SU-DHL-6 (cell line): ENCODE results near the gene TRDN.

ENCODE experiments used
- H2AFZ ChIP-seq: fragments of 200-600 bp; sonication (generic); 2 replicates; pipeline ENCODE4 v1.6.1; 2014; ENCODE audit warnings: low read depth, mild to moderate bottlenecking, moderate library complexity, mixed read lengths, antibody characterized with exemption, low read length; ENCODE audit not compliant: severe bottlenecking
- H3F3A ChIP-seq: fragments of 200-600 bp; shearing (Covaris generic); 2 replicates; pipeline ENCODE4 v1.6.0; 2016; ENCODE audit warnings: antibody characterized with exemption, mild to moderate bottlenecking; ENCODE audit not compliant: insufficient read depth
- H3K27ac ChIP-seq: fragments of 200-600 bp; sonication (generic); 2 replicates; pipeline ENCODE4 v1.5.1; 2016; ENCODE audit warnings: low read depth, mild to moderate bottlenecking, low read length, moderate library complexity, mixed read lengths
- H3K27me3 ChIP-seq: fragments of 200-600 bp; sonication (generic), shearing (Covaris generic); 2 replicates; pipeline ENCODE4 v1.6.0; 2014; ENCODE audit warnings: mild to moderate bottlenecking, low read length
- H3K36me3 ChIP-seq: fragments of 200-600 bp; sonication (generic); 2 replicates; pipeline ENCODE4 v1.6.1; 2014; ENCODE audit warnings: mild to moderate bottlenecking, low read length, mixed read lengths
- H3K4me2 ChIP-seq: fragments of 300-600, 200-600 bp; shearing (Covaris generic), sonication (generic); 2 replicates; pipeline ENCODE4 v1.6.0; 2014; ENCODE audit warnings: low read length, low read depth, mild to moderate bottlenecking; ENCODE audit not compliant: poor library complexity, severe bottlenecking
- H3K4me3 ChIP-seq: fragments of 200-600 bp; sonication (generic); 2 replicates; pipeline ENCODE4 v1.5.1; 2014; ENCODE audit warnings: antibody characterized with exemption, low read length, mild to moderate bottlenecking, mixed read lengths; ENCODE audit not compliant: insufficient read depth, poor library complexity, severe bottlenecking
- H3K79me2 ChIP-seq: fragments of 200-600 bp; sonication (generic); 2 replicates; pipeline ENCODE4 v1.6.1; 2014; ENCODE audit warnings: mild to moderate bottlenecking, low read length, moderate library complexity; ENCODE audit not compliant: insufficient read depth
- H3K9ac ChIP-seq: fragments of 200-600 bp; sonication (generic); 2 replicates; pipeline ENCODE4 v1.7.0; 2014; ENCODE audit warnings: mild to moderate bottlenecking, low read length
- H3K9me2 ChIP-seq: fragments of 200-600 bp; sonication (generic); replicated peaks from 2 replicates; pipeline ENCODE4 v1.6.1; 2014; ENCODE audit warnings: low read length; ENCODE audit not compliant: insufficient read depth
- H3K9me3 ChIP-seq: fragments of 200-600 bp; sonication (generic); 2 replicates; pipeline ENCODE4 v1.6.1; 2014; ENCODE audit warnings: low read length, mixed read lengths; ENCODE audit not compliant: insufficient read depth
- H4K20me1 ChIP-seq: fragments of 200-600 bp; sonication (generic); 2 replicates; pipeline ENCODE4 v1.6.1; 2014; ENCODE audit warnings: low read depth, mild to moderate bottlenecking, antibody characterized with exemption, low read length, moderate library complexity, mixed read lengths
- EZH2phosphoT487 ChIP-seq: fragments of 200-600 bp; sonication (generic), shearing (Covaris generic); conservative IDR thresholded peaks from 2 replicates; pipeline ENCODE4 v1.6.1; 2018; ENCODE audit warnings: mild to moderate bottlenecking, antibody characterized with exemption, low read length, moderate library complexity, mixed read lengths
- TF ChIP-seq, protein P1 (sequence below): fragments of 200-600 bp; sonication (generic); IDR thresholded peaks from one replicate; pipeline ENCODE4 v1.5.1; 2017; ENCODE audit warnings: antibody characterized with exemption, mild to moderate bottlenecking, low read length, moderate library complexity; ENCODE audit not compliant: insufficient read depth, poor library complexity, severe bottlenecking

The TRDN gene

DNA sequence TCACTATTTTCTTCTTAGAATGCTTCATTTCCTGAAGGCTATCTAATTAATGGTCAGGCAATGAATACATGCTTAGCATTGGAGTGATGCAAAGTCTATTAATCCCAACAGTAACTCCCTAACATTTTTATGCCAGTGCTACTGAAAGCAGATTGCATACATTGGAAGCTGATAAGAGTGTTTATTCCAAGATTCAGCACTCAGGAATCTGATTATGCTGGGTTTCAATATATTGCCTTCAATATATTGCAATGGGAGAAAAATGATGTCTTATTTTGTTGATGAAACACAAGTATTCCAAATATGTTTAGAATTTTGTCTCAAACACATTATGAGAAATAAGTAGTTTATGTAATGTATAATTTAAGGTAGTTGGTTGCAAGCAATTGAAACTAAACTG lies 26.7 kb upstream of the TRDN start:
- Histone ChIP-seq H2AFZ (no peak overlapping the region), H3F3A (no peaks in the 10 kb centered on the region), H3K4me2 (no peak overlapping the region), H3K27me3 (no peaks in the 10 kb centered on the region), H3K27ac (no peak overlapping the region), H3K79me2 (no peaks in the 10 kb centered on the region), H3K4me3 (no peak overlapping the region), H4K20me1 (no peaks in the 10 kb centered on the region), H3K9me2 (no peaks in the 10 kb centered on the region), H3K9ac (no peak overlapping the region), H3K9me3 (no peaks in the 10 kb centered on the region), H3K36me3 (no peaks in the 10 kb centered on the region)
- TF ChIP-seq, protein P1, sequence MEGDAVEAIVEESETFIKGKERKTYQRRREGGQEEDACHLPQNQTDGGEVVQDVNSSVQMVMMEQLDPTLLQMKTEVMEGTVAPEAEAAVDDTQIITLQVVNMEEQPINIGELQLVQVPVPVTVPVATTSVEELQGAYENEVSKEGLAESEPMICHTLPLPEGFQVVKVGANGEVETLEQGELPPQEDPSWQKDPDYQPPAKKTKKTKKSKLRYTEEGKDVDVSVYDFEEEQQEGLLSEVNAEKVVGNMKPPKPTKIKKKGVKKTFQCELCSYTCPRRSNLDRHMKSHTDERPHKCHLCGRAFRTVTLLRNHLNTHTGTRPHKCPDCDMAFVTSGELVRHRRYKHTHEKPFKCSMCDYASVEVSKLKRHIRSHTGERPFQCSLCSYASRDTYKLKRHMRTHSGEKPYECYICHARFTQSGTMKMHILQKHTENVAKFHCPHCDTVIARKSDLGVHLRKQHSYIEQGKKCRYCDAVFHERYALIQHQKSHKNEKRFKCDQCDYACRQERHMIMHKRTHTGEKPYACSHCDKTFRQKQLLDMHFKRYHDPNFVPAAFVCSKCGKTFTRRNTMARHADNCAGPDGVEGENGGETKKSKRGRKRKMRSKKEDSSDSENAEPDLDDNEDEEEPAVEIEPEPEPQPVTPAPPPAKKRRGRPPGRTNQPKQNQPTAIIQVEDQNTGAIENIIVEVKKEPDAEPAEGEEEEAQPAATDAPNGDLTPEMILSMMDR = no peak
- TF ChIP-seq EZH2phosphoT487 = no peak

DNA sequence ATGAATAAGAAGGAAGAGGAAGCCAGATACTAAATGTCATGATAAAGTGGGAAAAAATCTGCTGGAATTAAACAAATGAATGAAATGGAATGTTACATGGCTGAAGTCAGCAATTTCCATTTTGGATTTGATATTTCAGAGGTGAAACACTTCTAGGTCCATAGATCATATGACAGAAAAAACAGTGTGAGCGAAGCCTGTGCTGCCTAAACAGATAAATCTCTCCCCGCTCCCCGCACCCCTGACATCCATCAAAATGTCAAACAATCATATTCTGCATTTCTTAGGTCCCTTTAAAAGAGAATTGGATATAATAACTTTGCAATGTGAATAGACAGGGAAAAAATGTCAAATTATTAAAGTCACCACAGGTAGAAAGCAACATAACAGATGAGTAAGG lies 26.0 kb upstream of the TRDN start:
- Histone ChIP-seq H3K9me3 (no peaks in the 10 kb centered on the region), H3K36me3 (no peaks in the 10 kb centered on the region), H3F3A (no peaks in the 10 kb centered on the region), H3K9ac (no peak overlapping the region), H3K27me3 (no peaks in the 10 kb centered on the region), H2AFZ (no peak overlapping the region), H3K27ac (no peak overlapping the region), H3K9me2 (no peaks in the 10 kb centered on the region), H3K4me2 (no peak overlapping the region), H3K79me2 (no peaks in the 10 kb centered on the region), H4K20me1 (no peaks in the 10 kb centered on the region), H3K4me3 (no peak overlapping the region)
- no peak for TF ChIP-seq EZH2phosphoT487
- TF ChIP-seq, protein P1 = no peak

DNA sequence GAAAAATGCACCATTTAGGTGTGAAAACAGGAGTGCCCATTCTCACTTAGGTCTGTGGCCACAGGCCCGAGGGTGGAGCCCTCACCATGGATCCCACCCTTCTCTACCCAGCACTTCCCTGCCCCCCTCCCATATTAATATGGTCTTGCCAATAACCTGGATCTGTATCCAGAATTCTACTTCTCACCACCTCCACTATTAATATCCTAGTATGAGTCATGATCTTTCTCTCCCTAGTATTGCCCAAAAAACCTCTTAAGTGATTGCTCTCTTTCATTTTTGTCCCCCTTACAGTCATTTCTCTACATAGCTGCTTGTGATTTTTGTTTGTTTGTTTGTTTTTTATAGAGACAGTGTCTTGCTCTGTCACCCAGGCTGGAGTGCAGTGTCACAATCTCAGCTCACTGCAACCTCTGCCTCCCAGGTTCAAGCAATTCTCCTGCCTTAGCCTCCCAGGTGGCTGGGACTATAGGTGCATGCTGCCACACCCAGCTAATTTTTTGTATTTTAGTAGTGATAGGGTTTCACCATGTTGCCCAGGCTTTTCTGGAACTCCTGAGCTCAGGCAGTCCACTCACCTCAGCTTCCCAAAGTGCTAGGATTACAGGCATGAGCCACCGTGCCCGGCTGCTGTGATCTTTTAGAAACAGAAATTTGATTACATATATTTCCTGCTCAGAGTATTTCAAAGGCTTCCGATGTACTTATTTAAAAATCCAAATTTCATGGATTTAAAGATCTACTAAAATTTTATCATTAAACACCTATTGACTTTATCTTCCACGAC lies 24.5 kb upstream of the TRDN start:
- Histone ChIP-seq H3K4me3 (no peak overlapping the region), H3K4me2 (no peak overlapping the region), H3K9me3 (no peaks in the 10 kb centered on the region), H4K20me1 (no peaks in the 10 kb centered on the region), H3K36me3 (no peaks in the 10 kb centered on the region), H3F3A (no peaks in the 10 kb centered on the region), H3K27ac (no peak overlapping the region), H3K9ac (no peak overlapping the region), H3K27me3 (no peaks in the 10 kb centered on the region), H3K9me2 (no peaks in the 10 kb centered on the region), H2AFZ (no peak overlapping the region), H3K79me2 (no peaks in the 10 kb centered on the region)
- TF ChIP-seq, protein P1 = no peak
- TF ChIP-seq EZH2phosphoT487 = no peak
